Measurements from ENCODE around the gene HSD11B2.
A peak's percentile ranks its signal among the peaks of the same experiment; 100 is the strongest.

HSD11B2 gene

GRCh38 chr16:67426022-67426421 is 4.9 kb upstream of the HSD11B2 start:
- DNase-seq (ENCODE audit: low read depth) = no peak
- in situ Hi-C loops (cut with HindIII; ENCODE audit: low sequenced_read_pairs) = no loop called here
- TF ChIP-seq CTCF (IDR thresholded peaks at IDR 0.05; ENCODE audit: low read depth, low read length, missing control alignments) = no peak
- H3K4me3 ChIP-seq (ENCODE audit: low read depth, low read length) = no peak overlapping the region

- in situ Hi-C loops (cut with HindIII; ENCODE audit: low sequenced_read_pairs) = no loop called here
- no peak overlapping the region for H3K4me3 ChIP-seq (ENCODE audit: low read depth, low read length)
- TF ChIP-seq CTCF (IDR thresholded peaks at IDR 0.05; ENCODE audit: low read depth, low read length, missing control alignments) = no peak
- no peak for DNase-seq (ENCODE audit: low read depth)
These were observed 4.0 kb upstream of the HSD11B2 start for GRCh38 chr16:67426950-67427349.

GRCh38 chr16:67428146-67428731 is 2.7 kb upstream of the HSD11B2 start:
- TF ChIP-seq CTCF (IDR thresholded peaks at IDR 0.05; ENCODE audit: low read depth, low read length, missing control alignments) = peak; percentile 96
- no peak overlapping the region for H3K4me3 ChIP-seq (ENCODE audit: low read depth, low read length)
- in situ Hi-C loops (cut with HindIII; ENCODE audit: low sequenced_read_pairs) = no loop called here
- DNase-seq (ENCODE audit: low read depth) = peak; percentile 31

GRCh38 chr16:67429053-67429798 is 1.7 kb upstream of the HSD11B2 start:
- no peak for TF ChIP-seq CTCF (IDR thresholded peaks at IDR 0.05; ENCODE audit: low read depth, low read length, missing control alignments)
- DNase-seq (ENCODE audit: low read depth) = no peak
- no peak overlapping the region for H3K4me3 ChIP-seq (ENCODE audit: low read depth, low read length)
- in situ Hi-C loops (cut with HindIII; ENCODE audit: low sequenced_read_pairs) = no loop called here

- peak overlapping the region; percentile 20 for H3K4me3 ChIP-seq (ENCODE audit: low read depth, low read length)
- no peak for DNase-seq (ENCODE audit: low read depth)
- in situ Hi-C loops (cut with HindIII; ENCODE audit: low sequenced_read_pairs) = no loop called here
- no peak for TF ChIP-seq CTCF (IDR thresholded peaks at IDR 0.05; ENCODE audit: low read depth, low read length, missing control alignments)
These were observed 970 bp upstream of the HSD11B2 start for GRCh38 chr16:67429799-67430503.

GRCh38 chr16:67430504-67430976 is 381 bp upstream of the HSD11B2 start:
- in situ Hi-C loops (cut with HindIII; ENCODE audit: low sequenced_read_pairs) = no loop called here
- peak overlapping the region; percentile 20 for H3K4me3 ChIP-seq (ENCODE audit: low read depth, low read length)

More at GRCh38 chr16:67430504-67430976, 381 bp upstream of the HSD11B2 start:
- TF ChIP-seq CTCF (IDR thresholded peaks at IDR 0.05; ENCODE audit: low read depth, low read length, missing control alignments) = no peak
- no peak for DNase-seq (ENCODE audit: low read depth)

Measured in astrocyte of the cerebellum (primary cell).